NCI-H1417 (cell line): ENCODE data around the gene FURIN.
A peak's percentile ranks its signal among the peaks of the same experiment; 100 is the strongest.
"Not testable (repeated sequence)": the region's sequence is repeated elsewhere in the genome, so short reads cannot be mapped to it uniquely, and the experiment has no call there.

Experiments
- DNase-seq, 3 experiments: peaks; one replicate each; lab custom pipeline; 2025; lab: John Stamatoyannopoulos, UW

The FURIN gene

DNA sequence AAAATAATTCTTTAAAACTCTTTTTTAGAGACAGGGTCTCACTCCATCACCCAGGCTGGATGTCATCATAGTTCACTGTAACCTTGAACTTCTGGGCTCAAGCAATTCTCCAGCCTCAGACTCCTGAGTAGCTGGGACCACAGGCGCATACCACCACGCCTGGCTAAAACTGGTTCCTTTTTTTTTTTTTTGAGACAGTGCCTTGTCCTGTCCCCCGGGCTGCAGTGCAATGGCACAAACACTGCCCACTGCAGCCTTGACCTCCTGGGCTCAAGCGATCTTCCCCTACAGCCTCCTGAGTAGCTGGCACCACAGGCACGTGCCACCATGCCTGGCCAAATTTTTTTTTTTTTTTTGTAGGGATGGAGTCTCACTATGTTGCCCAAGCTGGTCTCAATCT lies 23.7 kb upstream of the FURIN start:
- DNase-seq, result no peak

DNA sequence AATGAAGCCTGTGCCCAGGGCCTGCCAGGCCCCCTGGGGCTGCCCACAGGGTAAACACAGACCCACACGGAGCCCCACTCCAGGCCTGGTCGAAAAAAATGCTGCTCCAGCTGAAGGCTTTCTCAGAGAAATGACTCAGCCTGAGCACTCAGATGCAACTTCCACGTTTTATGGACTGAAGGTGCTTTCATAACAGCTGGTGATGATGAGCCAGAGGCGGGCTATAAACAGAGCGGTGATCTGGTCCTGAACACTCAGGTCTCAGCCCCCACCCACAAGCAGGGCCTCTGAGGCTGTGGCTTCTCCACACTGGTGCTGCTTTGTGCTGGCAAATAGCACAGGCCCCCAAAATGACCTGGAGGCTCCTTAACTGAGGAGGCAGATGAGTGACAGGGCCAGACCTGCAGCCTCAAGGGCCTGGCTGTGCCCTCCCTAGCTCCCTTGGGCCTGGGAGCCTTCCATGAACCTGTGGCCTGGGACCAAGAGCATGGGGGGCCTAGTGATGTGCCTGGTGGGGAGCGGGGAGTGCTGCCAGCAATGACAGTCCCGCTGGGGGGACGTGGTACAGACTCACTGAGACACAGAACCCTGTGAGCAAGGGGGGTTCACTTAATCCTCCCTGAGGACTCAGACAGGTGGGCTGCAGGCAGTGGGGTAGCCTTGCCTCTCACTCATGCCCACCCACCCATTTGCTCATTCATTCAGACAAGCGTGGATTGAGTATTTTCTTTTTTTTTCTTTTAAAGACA lies 23.0 kb upstream of the FURIN start:
- DNase-seq, result peak in 2 of 3 experiments; percentile 27 to 57

DNA sequence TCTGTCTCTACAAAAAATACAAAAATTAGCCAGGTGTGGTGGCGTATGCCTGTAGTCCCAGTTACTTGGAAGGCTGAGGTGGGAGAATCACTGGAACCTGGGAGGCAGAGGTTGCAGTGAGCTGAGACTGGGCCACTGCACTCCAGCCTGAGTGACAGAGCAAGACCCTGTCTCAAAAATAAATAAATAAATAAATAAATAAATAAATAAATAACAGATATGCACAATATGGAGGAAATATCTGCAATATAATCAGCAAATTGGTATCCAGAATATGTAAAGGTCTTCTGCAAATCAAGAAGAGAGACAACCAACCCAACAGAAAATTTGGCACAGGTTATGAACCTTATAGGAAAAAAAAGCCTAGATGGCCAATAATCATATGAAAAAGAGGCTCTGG lies 19.0 kb upstream of the FURIN start:
- not testable (repeated sequence) for DNase-seq

DNA sequence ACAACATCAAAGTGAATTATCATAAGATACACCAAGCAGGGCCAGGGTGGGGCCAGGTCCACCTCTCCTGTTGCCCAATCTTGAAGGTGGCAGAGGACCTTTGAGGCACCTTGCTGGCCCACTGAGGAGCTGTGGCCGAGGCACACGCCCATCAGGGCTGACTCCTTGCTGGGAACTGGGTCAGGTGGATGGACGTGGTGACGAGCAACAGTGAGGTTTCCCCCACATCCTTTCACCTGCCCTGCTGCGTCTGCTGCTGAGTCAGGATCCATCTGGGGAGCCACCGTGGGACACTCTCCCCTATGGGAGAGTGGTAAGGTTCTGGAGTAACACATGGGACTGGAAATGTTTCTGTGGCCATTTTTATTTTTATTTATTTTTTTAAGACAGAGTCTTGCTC lies 17.3 kb upstream of the FURIN start:
- DNase-seq, result no peak

DNA sequence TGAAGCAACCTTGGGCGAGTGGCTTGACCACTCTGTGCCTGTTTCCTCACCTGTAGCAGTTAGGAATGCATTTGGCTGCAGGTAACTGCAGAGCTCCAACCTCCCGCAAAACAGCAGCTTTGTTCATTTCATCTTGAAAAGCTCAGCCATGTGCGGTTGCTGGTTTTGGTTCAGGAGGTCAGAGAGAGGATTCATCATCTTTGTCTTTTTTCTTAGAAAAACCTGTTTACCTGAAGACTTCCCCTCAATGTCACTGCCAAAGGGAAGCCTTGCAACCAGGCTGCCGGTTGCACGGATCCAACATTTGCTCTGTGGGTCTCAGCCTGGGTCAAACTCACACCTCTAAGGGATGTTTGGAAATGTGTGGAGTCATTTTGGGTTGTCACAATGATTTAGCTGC lies 16.4 kb upstream of the FURIN start:
- DNase-seq, result no peak

DNA sequence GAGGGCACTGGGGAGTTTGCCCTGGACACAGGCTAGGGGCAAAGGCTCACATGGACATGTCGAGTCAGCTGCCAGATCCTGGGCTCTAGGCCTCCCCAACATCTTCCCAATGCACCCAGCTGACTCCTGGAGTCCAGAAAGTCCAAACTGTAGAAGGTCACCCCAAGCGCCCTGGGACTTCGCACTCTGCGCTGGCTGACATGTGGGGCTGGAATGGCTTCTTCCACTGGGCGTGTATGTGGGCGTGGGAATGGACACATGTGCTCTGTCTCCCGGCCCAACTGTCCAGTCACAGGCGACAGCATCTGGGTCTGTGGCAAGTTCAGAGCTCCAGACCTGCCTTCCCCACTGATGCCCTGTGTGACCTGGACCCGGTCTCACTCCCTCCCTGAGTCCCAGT lies 13.2 kb upstream of the FURIN start:
- DNase-seq, result no peak

DNA sequence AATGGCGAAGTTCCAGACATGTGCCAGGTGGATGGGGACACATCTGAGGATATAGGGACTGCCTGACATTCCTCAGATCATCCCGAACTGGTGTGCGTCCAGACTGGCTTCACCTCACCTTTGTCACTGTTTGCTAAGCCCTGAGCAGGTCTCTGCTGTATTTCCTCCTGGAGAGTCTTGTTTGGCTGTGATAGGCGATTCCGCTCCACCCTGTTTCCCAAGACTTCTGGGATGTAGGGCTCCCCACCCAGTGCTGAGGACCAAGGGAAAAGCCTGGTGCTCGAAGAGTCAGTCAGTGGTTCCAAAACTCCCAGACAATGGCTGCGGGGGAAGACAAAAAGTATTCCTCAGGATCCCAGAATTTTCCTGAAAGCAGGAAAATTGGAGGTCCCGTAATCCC lies 11.1 kb upstream of the FURIN start:
- DNase-seq, result no peak

DNA sequence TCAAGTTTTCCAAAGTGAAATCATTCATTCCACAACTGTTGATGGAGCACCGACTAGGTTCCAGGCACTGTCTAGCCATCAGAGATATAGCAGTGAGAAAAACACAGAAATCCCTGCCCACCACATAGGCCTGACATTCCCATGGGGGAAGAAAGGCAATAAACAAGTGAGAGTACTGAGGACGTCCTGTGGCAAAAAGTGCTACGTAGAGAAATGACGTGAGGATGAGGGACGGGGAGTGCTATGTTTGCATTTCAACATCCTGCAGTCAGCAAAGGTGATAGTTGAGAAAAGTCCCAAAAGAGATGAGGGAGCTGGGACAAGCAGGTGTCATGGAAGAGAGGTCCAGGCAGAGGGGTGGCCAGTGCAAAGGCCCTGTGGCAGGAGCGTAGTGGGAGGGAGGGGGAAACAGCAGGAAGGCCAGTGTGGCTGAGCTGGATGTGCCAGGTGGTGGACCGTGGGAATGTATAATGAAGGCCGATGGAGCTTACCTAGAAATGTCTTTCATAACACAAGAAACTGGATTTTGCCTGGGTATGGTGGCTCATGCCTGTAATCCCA lies 10.4 kb upstream of the FURIN start:
- DNase-seq, result no peak

DNA sequence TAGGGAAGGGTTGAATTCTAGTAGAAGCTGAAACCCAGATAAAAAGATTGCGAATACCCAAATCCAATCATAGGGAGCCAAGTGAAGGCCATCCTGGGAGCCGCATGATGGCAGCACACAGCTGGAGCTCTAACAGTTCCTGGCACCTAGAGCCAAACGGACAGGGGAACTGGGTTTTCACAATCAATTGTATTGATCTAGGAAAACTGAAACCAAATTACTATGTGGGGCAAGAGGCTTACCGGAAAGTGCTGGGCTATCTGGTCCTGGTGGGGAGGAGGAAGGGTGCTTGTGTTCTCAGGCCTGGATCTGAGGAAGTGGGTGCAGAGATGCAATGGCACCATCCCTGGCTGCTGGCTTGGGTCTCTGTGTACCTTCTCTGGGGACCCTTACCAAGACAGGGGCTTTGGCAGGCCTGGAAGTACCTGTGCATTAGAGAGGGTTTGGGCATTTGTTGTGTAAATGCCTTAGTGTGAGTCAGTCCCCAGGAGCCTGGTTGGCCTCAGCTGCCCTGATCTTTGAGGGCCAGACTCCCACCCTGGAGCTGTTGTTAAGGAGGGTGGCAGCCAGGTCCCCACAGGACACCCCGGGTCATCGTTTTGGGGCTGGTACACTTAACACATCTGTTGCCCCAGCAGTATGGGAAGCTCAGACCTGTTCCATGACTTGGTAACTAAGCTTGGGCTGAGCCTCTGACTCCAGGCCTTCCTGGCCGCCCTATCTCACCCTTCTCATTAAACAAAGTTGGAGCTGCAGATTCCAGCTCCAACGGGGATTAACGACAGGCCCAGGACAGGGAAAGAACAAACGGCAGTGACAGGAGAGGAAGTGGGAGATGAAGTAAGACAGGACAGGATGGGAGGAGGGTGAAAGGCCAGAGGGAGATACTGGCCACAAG lies 8.9 kb upstream of the FURIN start:
- DNase-seq, result no peak

DNA sequence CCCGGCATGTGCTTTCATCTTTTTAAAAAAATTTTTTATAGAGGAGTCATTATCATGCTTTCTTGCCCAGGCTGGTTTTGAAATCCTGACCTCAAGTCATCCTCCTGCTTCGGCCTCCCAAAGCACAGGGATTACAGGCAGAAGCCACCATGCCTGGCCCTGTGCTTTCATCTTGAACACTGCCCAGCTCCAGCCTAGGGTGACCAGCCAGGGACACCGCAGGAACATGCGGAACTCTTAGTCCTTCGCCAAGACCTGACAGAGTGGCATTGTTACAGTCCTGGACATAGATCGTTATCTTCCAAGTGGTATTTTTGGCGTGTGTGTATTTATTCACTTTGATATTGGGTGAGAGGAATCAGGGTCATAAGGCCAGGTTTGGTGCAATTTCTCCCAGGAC lies 7.9 kb upstream of the FURIN start:
- DNase-seq, result peak in 2 of 3 experiments; percentile 18 to 55

DNA sequence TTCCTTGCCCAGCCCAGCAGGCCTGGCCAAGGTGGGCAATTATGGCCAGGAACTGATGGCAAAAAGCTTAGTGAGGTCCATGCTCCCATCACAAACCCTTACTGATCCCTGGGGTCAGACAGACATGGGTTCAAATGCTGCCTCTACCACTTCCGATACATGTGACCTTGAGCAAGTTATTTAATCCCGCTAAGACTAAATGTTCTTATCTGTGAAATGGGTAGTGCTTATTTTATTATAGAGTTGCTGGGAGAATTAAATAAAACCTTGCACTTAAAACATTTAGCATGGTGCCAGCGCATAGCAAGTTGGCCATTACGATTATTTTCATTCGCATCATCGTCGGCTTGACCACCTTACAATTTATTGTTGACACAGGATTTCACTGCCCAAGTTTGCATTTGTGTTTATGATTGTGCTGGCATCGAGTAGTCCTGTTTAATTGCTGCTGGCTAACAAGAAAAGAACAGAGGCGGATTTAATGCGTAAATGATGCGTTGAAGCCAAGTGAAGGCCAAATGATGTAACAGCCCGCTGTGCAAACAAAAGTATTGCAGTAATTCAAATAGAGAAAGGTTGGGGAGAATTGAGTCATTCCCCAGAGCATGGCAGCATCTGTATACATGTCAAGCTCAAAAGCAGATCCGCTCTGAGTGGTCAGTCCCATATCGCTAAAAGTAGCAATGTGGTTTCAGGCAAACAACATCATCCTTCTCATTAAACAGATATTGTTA lies 7.3 kb upstream of the FURIN start:
- DNase-seq, result peak; percentile 69 to 97 (median 81)

DNA sequence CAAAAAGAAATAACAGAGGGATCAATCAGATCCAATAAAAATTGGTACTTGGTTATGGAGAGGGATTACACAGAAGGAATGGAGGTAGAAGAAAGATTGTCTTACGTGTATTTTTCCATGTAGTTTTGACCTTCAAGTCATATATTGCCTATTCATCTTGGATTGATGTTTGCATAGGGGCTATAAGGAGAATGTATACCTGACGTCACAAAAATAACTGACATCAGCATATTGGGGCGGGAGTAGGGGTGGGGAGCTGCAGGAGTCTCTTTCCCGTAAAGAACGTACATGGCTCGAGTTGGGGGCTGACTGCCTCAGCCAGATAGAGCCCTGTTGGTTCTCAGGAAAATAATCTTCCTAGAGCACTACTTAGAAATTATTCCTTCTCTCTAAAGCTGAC lies 5.9 kb upstream of the FURIN start:
- no peak for DNase-seq

DNA sequence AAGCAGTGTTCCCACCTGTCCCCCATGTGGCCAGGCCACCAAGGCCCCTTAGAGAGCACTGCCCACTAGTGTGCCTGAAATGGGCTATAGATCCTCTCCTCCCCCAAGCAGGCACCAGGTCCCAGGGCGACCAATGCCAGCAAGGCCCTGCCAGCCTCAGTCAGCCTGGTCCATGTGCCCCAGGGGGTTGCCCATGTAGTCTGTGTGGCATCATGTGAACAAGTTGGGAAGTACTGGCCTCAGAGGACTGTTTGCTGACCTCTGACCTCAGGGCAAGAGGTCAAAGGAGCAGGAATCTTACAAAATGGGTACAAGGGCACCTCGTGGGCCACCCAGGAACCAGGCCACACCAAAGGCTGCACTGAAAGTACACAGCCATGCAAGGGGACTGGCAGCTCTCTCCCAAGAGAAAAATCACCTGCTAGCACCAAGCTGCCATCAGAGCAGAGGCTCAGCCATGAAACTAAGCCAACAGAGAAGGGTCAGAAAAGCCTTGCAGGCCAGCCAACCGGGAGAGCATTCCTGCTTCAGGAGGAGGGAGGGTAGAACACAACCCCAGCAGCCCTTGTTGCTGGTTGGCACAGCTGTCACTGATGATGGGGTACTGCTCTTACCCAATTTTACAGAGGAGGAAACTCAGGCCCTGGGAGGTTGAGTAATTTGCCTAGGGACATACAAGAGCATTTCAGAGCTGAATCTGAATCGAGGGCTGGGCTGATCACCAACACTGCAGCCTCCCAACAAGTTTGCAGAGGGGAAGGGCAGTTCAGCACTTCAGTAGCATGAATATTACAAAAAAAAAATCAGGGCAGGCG lies 5.2 kb upstream of the FURIN start:
- peak in 1 of 3 experiments; percentile 33 for DNase-seq

DNA sequence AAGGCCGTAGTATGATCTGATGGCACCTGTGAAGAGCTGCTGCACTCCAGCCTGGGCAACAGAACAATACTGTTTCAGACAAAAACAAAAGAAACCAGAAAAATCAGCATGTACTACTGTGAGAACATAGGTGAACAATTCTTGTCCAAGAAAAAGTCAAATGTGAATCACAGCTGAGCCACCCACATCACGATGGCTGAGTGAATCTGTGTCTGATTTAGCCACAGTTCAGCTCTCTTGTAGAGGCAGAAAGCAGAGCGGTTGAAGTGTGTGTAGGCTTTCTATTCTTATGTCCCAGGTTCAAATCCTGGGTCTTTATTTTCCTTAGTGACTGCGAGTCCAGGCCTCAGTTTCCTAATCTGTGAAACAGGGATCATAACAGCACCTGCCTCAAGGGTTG lies 4.4 kb upstream of the FURIN start:
- no peak for DNase-seq

DNA sequence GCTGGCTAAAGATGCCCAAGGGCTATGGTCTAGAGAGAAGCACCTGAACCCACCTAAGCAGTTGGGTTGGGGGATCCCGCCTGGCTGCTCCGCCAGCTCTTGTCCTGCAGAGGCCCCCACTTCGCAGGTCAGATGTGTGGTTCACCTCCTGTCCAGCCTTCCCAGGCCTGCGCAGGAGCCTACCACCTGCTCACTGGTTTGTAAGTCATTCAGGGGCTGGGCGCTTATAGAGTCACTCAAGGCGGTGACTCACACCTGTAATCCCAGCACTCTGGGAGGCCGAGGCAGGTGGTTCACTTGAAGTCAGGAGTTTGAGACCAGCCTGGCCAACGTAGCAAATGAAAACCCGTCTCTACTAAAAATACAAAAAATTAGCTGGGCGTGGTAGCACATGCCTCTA lies 3.9 kb upstream of the FURIN start:
- DNase-seq, result peak in 1 of 3 experiments; percentile 31

DNA sequence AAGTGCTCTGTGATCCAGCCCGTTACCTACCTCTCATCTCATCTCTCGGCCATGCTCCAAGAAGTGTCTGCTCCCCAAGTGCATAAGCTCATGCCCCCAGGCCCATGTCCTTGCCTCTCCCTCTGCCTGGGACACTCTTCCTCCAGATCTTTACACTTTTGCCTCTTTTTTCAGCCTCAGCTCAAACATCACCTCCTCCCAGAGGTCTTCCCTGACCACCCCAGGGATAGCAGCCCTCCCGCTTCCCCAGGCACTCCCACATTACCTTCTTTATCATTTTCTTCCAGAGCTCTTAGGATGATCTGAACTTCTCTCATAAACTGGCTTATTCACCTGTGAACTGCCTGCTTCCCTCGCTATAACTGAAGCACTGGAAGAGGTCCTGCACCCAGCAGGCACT lies 2.7 kb upstream of the FURIN start:
- DNase-seq, result no peak

DNA sequence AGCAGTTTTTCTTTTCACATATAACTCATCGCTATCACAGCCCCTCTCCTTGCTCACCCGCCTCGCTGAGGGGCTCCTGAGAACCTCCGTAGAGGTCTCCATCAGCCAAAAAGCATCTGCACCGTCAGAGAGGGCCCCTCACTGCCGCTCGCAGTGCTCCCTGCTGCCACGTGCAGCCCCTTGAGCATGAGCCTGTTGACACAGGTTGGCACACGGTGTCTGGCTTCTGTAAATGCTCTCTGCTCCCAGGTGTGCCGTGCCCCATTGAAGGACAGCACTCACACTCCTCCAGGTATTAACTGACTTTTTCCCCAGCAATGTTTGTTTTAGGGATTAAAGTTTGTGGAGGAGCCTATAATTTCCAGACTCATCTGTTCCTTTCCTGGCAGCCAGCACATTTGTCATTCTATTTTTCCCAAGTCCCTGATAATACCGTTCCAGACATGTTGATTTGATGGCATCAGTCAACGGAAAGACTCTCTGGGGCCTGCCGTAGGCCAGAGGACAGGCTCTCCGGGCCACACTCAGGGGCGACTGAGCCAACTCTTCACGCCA lies 2.1 kb upstream of the FURIN start:
- DNase-seq, result peak; percentile 43 to 88 (median 68)

DNA sequence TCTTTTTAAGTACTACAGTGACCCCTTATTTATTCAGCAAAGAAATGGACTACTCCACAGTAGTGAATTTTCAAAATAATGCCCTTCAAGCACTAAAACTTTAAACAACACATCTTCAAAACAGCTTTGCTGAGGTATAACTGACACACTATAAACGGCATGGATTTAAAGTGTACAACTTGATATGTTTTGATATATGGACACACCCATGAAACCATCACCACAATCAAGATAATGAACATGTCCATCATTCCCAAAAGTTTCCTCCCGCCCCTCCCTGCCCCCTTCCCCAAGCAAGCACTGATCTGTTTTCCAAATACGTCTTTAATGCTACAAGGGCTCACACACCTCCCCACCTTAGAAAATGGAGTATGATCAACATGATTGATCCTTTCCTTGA lies 1.6 kb upstream of the FURIN start:
- no peak for DNase-seq

DNA sequence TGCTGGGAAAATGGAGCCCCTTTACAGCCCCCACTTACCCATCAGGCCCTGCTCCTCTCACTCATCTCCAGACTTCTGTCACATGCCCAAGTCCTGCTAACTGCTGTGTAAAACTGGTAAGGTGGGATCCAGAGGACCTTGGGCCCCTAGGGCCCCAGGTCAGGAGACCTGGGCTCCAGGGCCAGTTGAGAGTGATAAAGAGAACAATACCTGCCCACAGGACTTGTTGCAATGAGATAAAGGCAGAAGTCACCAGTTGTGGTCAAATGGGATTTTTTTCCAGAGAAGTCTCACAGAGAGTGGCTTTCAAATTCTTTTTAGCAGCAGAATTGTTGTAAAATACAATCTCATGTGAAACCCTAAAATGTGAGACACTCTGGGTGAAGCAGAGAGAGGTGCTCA lies 753 bp downstream of the FURIN start:
- DNase-seq, result no peak

DNA sequence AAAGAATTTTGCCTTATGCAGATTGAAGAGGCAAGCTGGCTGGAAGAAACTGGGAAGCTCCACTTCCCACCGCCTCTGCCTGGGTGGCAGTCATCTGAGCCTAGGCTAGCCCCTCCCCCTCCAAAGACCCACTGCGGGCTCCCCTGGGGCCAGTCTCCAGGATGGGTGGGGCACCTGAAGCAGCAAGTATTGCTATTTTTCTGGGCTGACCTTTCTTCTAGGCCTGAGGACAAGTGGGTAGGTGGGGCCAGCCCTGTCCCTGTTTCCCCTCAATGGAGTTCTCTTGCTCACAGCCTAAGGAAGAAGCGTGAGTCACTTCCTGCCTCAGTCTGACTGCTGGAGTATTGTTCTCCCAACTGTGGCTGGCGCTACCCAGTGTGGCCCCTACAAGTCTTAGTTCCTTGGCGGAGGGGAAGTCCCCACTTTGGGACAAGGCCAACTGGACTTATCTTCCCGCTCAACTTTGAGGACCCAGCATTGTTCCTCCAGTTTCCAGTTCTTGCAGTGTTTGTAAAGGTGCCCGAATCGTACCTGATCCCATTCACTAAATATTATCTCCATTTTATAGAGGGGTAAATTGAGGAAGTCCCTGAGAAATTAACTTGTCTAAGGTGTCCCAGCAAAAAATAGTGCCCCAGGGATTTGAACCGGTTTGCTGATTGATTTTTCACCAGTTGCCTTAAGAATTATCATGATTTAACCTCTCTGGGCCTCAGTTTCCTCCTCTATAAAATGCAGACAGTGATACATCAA lies 1.4 kb downstream of the FURIN start:
- peak; percentile 28 to 63 (median 29) for DNase-seq
